Astrocyte (in vitro differentiated cells and primary cell): ENCODE measurements around the gene GBP4. TPM values are rescaled to one million over a fixed set of nuclear protein-coding genes. Genes with fewer than 3 reads are reported as not detected.

ENCODE experiments used
- DNase-seq: peaks from one replicate; pipeline ENCODE4 v3.0.0-alpha.2; 2010; ENCODE audit warnings: low read depth
- FAIRE-seq: peaks from 2 replicates; lab custom pipeline; 2011; peaks lifted over from hg19 to GRCh38; lab: Jason Lieb, UNC
- H2AFZ ChIP-seq: 2 replicates; pipeline ENCODE4 v1.6.0; 2012; ENCODE audit warnings: low read depth, low read length, inconsistent platforms
- H3K27ac ChIP-seq: 2 replicates; pipeline ENCODE4 v1.5.1; 2011; ENCODE audit warnings: low read depth, low read length, inconsistent platforms
- H3K27me3 ChIP-seq: 2 replicates; pipeline ENCODE4 v1.6.0; 2011; ENCODE audit warnings: low read length, inconsistent platforms; ENCODE audit not compliant: insufficient read depth
- H3K36me3 ChIP-seq: 2 replicates; pipeline ENCODE4 v1.5.1; 2011; ENCODE audit warnings: low read length, inconsistent platforms; ENCODE audit not compliant: insufficient read depth
- H3K4me1 ChIP-seq: 2 replicates; pipeline ENCODE4 v1.5.1; 2011; ENCODE audit warnings: low read length, inconsistent platforms; ENCODE audit not compliant: insufficient read depth
- H3K4me2 ChIP-seq: 2 replicates; pipeline ENCODE4 v1.6.0; 2012; ENCODE audit warnings: low read length, inconsistent platforms
- H3K4me3 ChIP-seq: 2 replicates; pipeline ENCODE4 v1.5.1; 2011; ENCODE audit warnings: low read depth, mild to moderate bottlenecking, low read length, inconsistent platforms; ENCODE audit not compliant: insufficient read depth
- H3K79me2 ChIP-seq: 2 replicates; pipeline ENCODE4 v1.6.0; 2012; ENCODE audit warnings: mild to moderate bottlenecking, low read length, inconsistent platforms; ENCODE audit not compliant: insufficient read depth
- H3K9ac ChIP-seq: 2 replicates; pipeline ENCODE4 v1.6.0; 2012; ENCODE audit warnings: mild to moderate bottlenecking, low read length, inconsistent platforms
- H3K9me3 ChIP-seq: 2 replicates; pipeline ENCODE4 v1.5.1; 2012; ENCODE audit warnings: low read depth, mild to moderate bottlenecking, low read length, inconsistent platforms; ENCODE audit not compliant: insufficient read depth
- H4K20me1 ChIP-seq: 2 replicates; pipeline ENCODE4 v1.6.0; 2012; ENCODE audit warnings: low read length, inconsistent platforms; ENCODE audit not compliant: insufficient read depth
- H3K27ac Mint-ChIP-seq: one replicate; pipeline ENCODE4 v1.8.0; 2021; ENCODE audit warnings: mild to moderate bottlenecking, mixed read lengths; ENCODE audit not compliant: unreplicated experiment
- H3K27me3 Mint-ChIP-seq: one replicate; pipeline ENCODE4 v1.8.0; 2021; ENCODE audit warnings: low read depth, mixed read lengths; ENCODE audit not compliant: unreplicated experiment
- H3K36me3 Mint-ChIP-seq: one replicate; pipeline ENCODE4 v1.8.0; 2021; ENCODE audit warnings: low read depth, mixed read lengths; ENCODE audit not compliant: unreplicated experiment
- H3K4me1 Mint-ChIP-seq: one replicate; pipeline ENCODE4 v1.8.0; 2021; ENCODE audit warnings: low read depth, mixed read lengths; ENCODE audit not compliant: unreplicated experiment
- H3K4me3 Mint-ChIP-seq: one replicate; pipeline ENCODE4 v1.8.0; 2021; ENCODE audit warnings: mild to moderate bottlenecking, moderate library complexity, mixed read lengths; ENCODE audit not compliant: unreplicated experiment
- H3K9me3 Mint-ChIP-seq: one replicate; pipeline ENCODE4 v1.8.0; 2021; ENCODE audit warnings: mild to moderate bottlenecking, mixed read lengths; ENCODE audit not compliant: unreplicated experiment
- CTCF ChIP-seq: IDR thresholded peaks from 2 replicates; pipeline ENCODE4 v1.5.1; 2011; ENCODE audit warnings: low read depth, mild to moderate bottlenecking, inconsistent platforms, low read length, moderate library complexity; ENCODE audit not compliant: insufficient read depth
- EZH2 ChIP-seq: IDR thresholded peaks from 2 replicates; pipeline ENCODE4 v1.6.1; 2012; ENCODE audit warnings: mild to moderate bottlenecking, low read length, inconsistent platforms; ENCODE audit not compliant: insufficient read depth
- total RNA-seq: library from RNA; stranded (reverse); gene quantifications from 2 replicates; pipeline ENCODE4 v1.2.1, GENCODE V29; 2021

Gene GBP4
- total RNA-seq, 1 donor from 2014 or later: 0.32 TPM

GRCh38 chr1:89146721-89147120, 52.0 kb downstream of the GBP4 start:
- H3K4me3 Mint-ChIP-seq: no peak overlapping the region
- H3K36me3 Mint-ChIP-seq: no peaks in the 10 kb centered on the region
- H3K27me3 Mint-ChIP-seq: no peaks in the 10 kb centered on the region
- Histone ChIP-seq H2AFZ (no peak overlapping the region), H3K9me3 (no peaks in the 10 kb centered on the region), H3K4me2 (no peak overlapping the region), H3K27me3 (no peaks in the 10 kb centered on the region), H4K20me1 (no peaks in the 10 kb centered on the region), H3K79me2 (no peaks in the 10 kb centered on the region), H3K4me3 (no peak overlapping the region), H3K9ac (no peak overlapping the region), H3K4me1 (no peaks in the 10 kb centered on the region), H3K36me3 (no peaks in the 10 kb centered on the region), H3K27ac (no peak overlapping the region)
- TF ChIP-seq CTCF (no peak), EZH2 (no peak)
- H3K4me1 Mint-ChIP-seq: no peaks in the 10 kb centered on the region
- FAIRE-seq (no peak), DNase-seq (no peak)
- no peaks in the 10 kb centered on the region for H3K9me3 Mint-ChIP-seq
- no peak overlapping the region for H3K27ac Mint-ChIP-seq

GRCh38 chr1:89143484-89143883, 55.3 kb downstream of the GBP4 start:
- Histone ChIP-seq H3K36me3 (no peaks in the 10 kb centered on the region), H3K79me2 (no peaks in the 10 kb centered on the region), H3K27me3 (no peaks in the 10 kb centered on the region), H3K4me3 (no peak overlapping the region), H3K9ac (no peak overlapping the region), H3K4me2 (no peak overlapping the region), H3K9me3 (no peaks in the 10 kb centered on the region), H2AFZ (no peak overlapping the region), H3K27ac (no peak overlapping the region), H4K20me1 (no peaks in the 10 kb centered on the region), H3K4me1 (no peaks in the 10 kb centered on the region)
- no peak for FAIRE-seq
- H3K27ac Mint-ChIP-seq: no peak overlapping the region
- no peak for TF ChIP-seq EZH2
- TF ChIP-seq CTCF: no peak
- no peaks in the 10 kb centered on the region for H3K27me3 Mint-ChIP-seq
- H3K36me3 Mint-ChIP-seq: no peaks in the 10 kb centered on the region
- H3K9me3 Mint-ChIP-seq: no peaks in the 10 kb centered on the region
- no peak overlapping the region for H3K4me3 Mint-ChIP-seq
- no peaks in the 10 kb centered on the region for H3K4me1 Mint-ChIP-seq
- no peak for DNase-seq

GRCh38 chr1:89142160-89142559, 56.6 kb downstream of the GBP4 start:
- no peak overlapping the region for H3K4me2 ChIP-seq
- Mint-ChIP-seq H3K4me1 (no peaks in the 10 kb centered on the region), H3K4me3 (no peak overlapping the region), H3K27ac (no peak overlapping the region), H3K27me3 (no peaks in the 10 kb centered on the region), H3K9me3 (no peaks in the 10 kb centered on the region), H3K36me3 (no peaks in the 10 kb centered on the region)
- no peak for DNase-seq
- no peaks in the 10 kb centered on the region for H3K36me3 ChIP-seq
- H3K9me3 ChIP-seq: no peaks in the 10 kb centered on the region
- no peaks in the 10 kb centered on the region for H3K79me2 ChIP-seq
- H3K4me3 ChIP-seq: no peak overlapping the region
- H3K9ac ChIP-seq: no peak overlapping the region
- H3K4me1 ChIP-seq: no peaks in the 10 kb centered on the region
- FAIRE-seq: no peak
- H4K20me1 ChIP-seq: no peaks in the 10 kb centered on the region
- TF ChIP-seq EZH2: no peak
- no peak for TF ChIP-seq CTCF
- no peak overlapping the region for H2AFZ ChIP-seq
- no peak overlapping the region for H3K27ac ChIP-seq
- H3K27me3 ChIP-seq: no peaks in the 10 kb centered on the region
